ENCODE results near the gene SOX10. TPM values are rescaled to one million over a fixed set of nuclear protein-coding genes. Genes with fewer than 3 reads are reported as not detected.

Gene SOX10
- total RNA-seq, 1 experiment from 2014 or later: not detected

GRCh38 chr22:38023045-38023444 is 38.7 kb upstream of the SOX10 start:
- H3K27ac ChIP-seq (ENCODE audit: low read length): no peak overlapping the region
- no peak for DNase-seq (ENCODE audit: low read depth, low spot score)
- no TSS peak for BruUV-seq (replicated peaks)
- intact Hi-C loops (cut with micrococcal nuclease; ENCODE audit: unreplicated experiment) (no loop called here), in situ Hi-C loops (cut with HindIII; ENCODE audit: low pct_unique_long_range_greater_than_20kb, low sequenced_read_pairs) (no loop called here)
- POLR2A ChIA-PET: no interaction called here
- no peaks in the 10 kb centered on the region for H3K9me3 ChIP-seq (ENCODE audit: control insufficient read depth, insufficient read depth, low read depth, low read length)
- CTCF ChIA-PET: no interaction called here
- no peak overlapping the region for H3K4me3 ChIP-seq (ENCODE audit: low read depth in 2 of 2, low read length in 2 of 2)
- H3K4me1 ChIP-seq (ENCODE audit: control insufficient read depth, insufficient read depth, low read length): no peaks in the 10 kb centered on the region
- H3K36me3 ChIP-seq (ENCODE audit: control insufficient read depth, insufficient read depth, low read length): no peaks in the 10 kb centered on the region
- TF ChIP-seq SIN3A (IDR thresholded peaks at IDR 0.05; ENCODE audit: borderline replicate concordance, insufficient read depth, low read depth, low read length): no peak
- TF ChIP-seq POLR2AphosphoS5 (IDR thresholded peaks at IDR 0.05; ENCODE audit: low read depth, low read length): no peak
- TF ChIP-seq TCF7L2 (IDR thresholded peaks at IDR 0.05; ENCODE audit: low read depth, low read length): no peak
- TF ChIP-seq REST (IDR thresholded peaks at IDR 0.05; ENCODE audit: insufficient read depth in 1 of 2, low read depth in 2 of 2, low read length in 1 of 2): no peak
- TF ChIP-seq CTCF (IDR thresholded peaks at IDR 0.05): no peak
- no peak for ATAC-seq
- no peaks in the 10 kb centered on the region for H3K27me3 ChIP-seq (ENCODE audit: control insufficient read depth, insufficient read depth, low read length)

GRCh38 chr22:38021206-38021605 is 36.9 kb upstream of the SOX10 start:
- TF ChIP-seq TCF7L2 (IDR thresholded peaks at IDR 0.05; ENCODE audit: low read depth, low read length) (no peak), CTCF (IDR thresholded peaks at IDR 0.05) (no peak), SIN3A (IDR thresholded peaks at IDR 0.05; ENCODE audit: borderline replicate concordance, insufficient read depth, low read depth, low read length) (no peak), POLR2AphosphoS5 (IDR thresholded peaks at IDR 0.05; ENCODE audit: low read depth, low read length) (no peak)
- DNase-seq (ENCODE audit: low read depth, low spot score) (no peak), ATAC-seq (no peak)
- no peak overlapping the region for H3K27ac ChIP-seq (ENCODE audit: low read length)
- no peaks in the 10 kb centered on the region for H3K9me3 ChIP-seq (ENCODE audit: control insufficient read depth, insufficient read depth, low read depth, low read length)
- CTCF ChIA-PET: no interaction called here
- POLR2A ChIA-PET: no interaction called here
- no TSS peak for BruUV-seq (replicated peaks)
- no peaks in the 10 kb centered on the region for H3K4me1 ChIP-seq (ENCODE audit: control insufficient read depth, insufficient read depth, low read length)
- no peak overlapping the region for H3K4me3 ChIP-seq (ENCODE audit: low read depth in 2 of 2, low read length in 2 of 2)
- H3K27me3 ChIP-seq (ENCODE audit: control insufficient read depth, insufficient read depth, low read length): no peaks in the 10 kb centered on the region
- H3K36me3 ChIP-seq (ENCODE audit: control insufficient read depth, insufficient read depth, low read length): no peaks in the 10 kb centered on the region
- intact Hi-C loops (cut with micrococcal nuclease; ENCODE audit: unreplicated experiment) (no loop called here), in situ Hi-C loops (cut with HindIII; ENCODE audit: low pct_unique_long_range_greater_than_20kb, low sequenced_read_pairs) (no loop called here)

Measured in Panc1 (cell line).